Thoracic aorta (tissue), 2 donors: Measurements from ENCODE around the gene JAKMIP1. TPM values are rescaled to one million over a fixed set of nuclear protein-coding genes. Genes with fewer than 3 reads are reported as not detected.

Experiments used
- ATAC-seq: fragments of 150-250 bp; one replicate; pipeline ENCODE4 v1.8.0; 2017; ENCODE audit warnings: low read depth; ENCODE audit not compliant: insufficient number of reproducible peaks, low FRiP score
- DNase-seq: peaks from one replicate; pipeline ENCODE4 v3.0.0-alpha.2; 2020; ENCODE audit warnings: low spot score
- H3K27ac ChIP-seq, 2 donors: fragments of 200-600 bp; sonication (generic); 1 replicate in 1 of 2; 2 replicates in 1 of 2; pipeline ENCODE4 v1.5.1; 2016; ENCODE audit warnings: mild to moderate bottlenecking in 2 of 2, moderate library complexity in 2 of 2
- H3K27me3 ChIP-seq: fragments of 200-600 bp; sonication (generic); replicated peaks from 2 replicates; pipeline ENCODE4 v1.6.0; 2016; ENCODE audit warnings: mild to moderate bottlenecking; ENCODE audit not compliant: insufficient read depth
- H3K36me3 ChIP-seq: fragments of 200-600 bp; sonication (generic); one replicate; pipeline ENCODE4 v1.5.1; 2016
- H3K4me1 ChIP-seq, 2 donors: fragments of 200-600 bp; sonication (generic); 1 replicate in 1 of 2; 2 replicates in 1 of 2; pipeline versions ENCODE4 v1.5.1 to v1.6.0; 2016; ENCODE audit warnings: low read depth in 2 of 2, mild to moderate bottlenecking in 1 of 2; ENCODE audit not compliant: control insufficient read depth in 1 of 2
- H3K4me3 ChIP-seq: fragments of 200-600 bp; sonication (generic); 2 replicates; pipeline ENCODE4 v1.5.1; 2016; ENCODE audit warnings: mild to moderate bottlenecking
- H3K9me3 ChIP-seq: fragments of 200-600 bp; sonication (generic); 2 replicates; pipeline ENCODE4 v1.5.1; 2016
- CTCF ChIP-seq: fragments of 200-600 bp; sonication (generic); IDR thresholded peaks from one replicate; pipeline ENCODE4 v1.5.1; 2019; ENCODE audit warnings: antibody characterized with exemption
- total RNA-seq, 2 donors: library from RNA; depleted of rRNA; stranded (reverse); fragments of >200 nt; gene quantifications; one replicate each; pipeline versions ENCODE4 v1.1.0 to v1.2.3, GENCODE V29; 2016

Gene JAKMIP1
- total RNA-seq, 2 donors from 2014 or later, result 0.28 to 0.81 TPM

GRCh38 chr4:6114181-6114580 lies 86.2 kb downstream of the JAKMIP1 start:
- Histone ChIP-seq H3K27me3 (no peaks in the 10 kb centered on the region), H3K36me3 (no peaks in the 10 kb centered on the region), H3K4me3 (no peak overlapping the region), H3K9me3 (no peaks in the 10 kb centered on the region), H3K4me1 (no peaks in the 10 kb centered on the region), H3K27ac (no peak overlapping the region)
- ATAC-seq (no peak), DNase-seq (no peak)
- no peak for TF ChIP-seq CTCF

GRCh38 chr4:6113641-6114040 lies 86.7 kb downstream of the JAKMIP1 start:
- Histone ChIP-seq H3K4me1 (no peaks in the 10 kb centered on the region), H3K27ac (no peak overlapping the region), H3K4me3 (no peak overlapping the region), H3K27me3 (no peaks in the 10 kb centered on the region), H3K36me3 (no peaks in the 10 kb centered on the region), H3K9me3 (no peaks in the 10 kb centered on the region)
- DNase-seq (no peak), ATAC-seq (no peak)
- TF ChIP-seq CTCF, result no peak

DNA sequence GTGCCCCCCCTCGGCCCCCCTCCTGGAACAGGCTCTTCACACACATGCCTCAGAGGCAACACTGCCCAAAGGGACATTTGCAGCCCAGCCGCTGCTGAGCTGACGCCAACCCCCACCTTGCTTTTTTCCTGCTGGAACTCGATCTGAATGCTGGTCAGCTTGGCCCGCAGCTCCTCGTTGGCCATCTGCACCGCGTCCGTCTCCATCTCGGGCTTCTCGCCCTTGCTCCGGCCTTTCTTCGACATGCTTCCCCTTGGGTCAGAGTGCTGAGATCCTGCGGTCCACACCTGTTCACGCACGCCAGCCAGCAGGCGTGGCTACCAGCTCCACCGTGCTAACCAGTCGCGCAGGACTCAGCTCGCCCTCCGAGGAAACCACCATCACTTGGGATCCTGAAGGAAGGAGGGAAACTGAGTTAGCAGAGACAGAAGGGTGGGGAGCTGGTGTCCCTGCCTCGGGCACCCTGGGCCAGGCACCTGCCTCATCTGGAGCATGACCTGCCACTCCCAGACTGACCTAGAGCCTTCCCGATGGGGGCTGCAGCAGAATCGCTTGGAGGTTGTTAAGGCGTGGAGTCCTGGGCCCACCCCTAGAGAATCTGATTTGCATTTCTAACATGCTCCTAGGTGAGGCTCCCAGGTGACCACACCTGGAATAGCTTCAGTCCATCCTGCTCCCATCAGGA lies 87.6 kb downstream of the JAKMIP1 start:
- Histone ChIP-seq H3K9me3 (no peaks in the 10 kb centered on the region), H3K27me3 (no peaks in the 10 kb centered on the region), H3K4me1 (no peaks in the 10 kb centered on the region), H3K4me3 (no peak overlapping the region), H3K36me3 (no peaks in the 10 kb centered on the region), H3K27ac (no peak overlapping the region)
- no peak for ATAC-seq
- TF ChIP-seq CTCF, result no peak
- no peak for DNase-seq

- no peaks in the 10 kb centered on the region for H3K36me3 ChIP-seq
- no peak overlapping the region for H3K27ac ChIP-seq
- H3K4me1 ChIP-seq, result no peaks in the 10 kb centered on the region
- H3K4me3 ChIP-seq, result no peak overlapping the region
- H3K27me3 ChIP-seq, result no peaks in the 10 kb centered on the region
- DNase-seq, result no peak
- ATAC-seq, result no peak
- H3K9me3 ChIP-seq, result no peaks in the 10 kb centered on the region
- TF ChIP-seq CTCF, result no peak
Observed at GRCh38 chr4:6111354-6111960, 88.9 kb downstream of the JAKMIP1 start.

GRCh38 chr4:6110681-6111353 lies 89.5 kb downstream of the JAKMIP1 start:
- no peak for DNase-seq
- no peaks in the 10 kb centered on the region for H3K27me3 ChIP-seq
- no peak for ATAC-seq

More at GRCh38 chr4:6110681-6111353, 89.5 kb downstream of the JAKMIP1 start:
- Histone ChIP-seq H3K27ac (no peak overlapping the region), H3K36me3 (no peaks in the 10 kb centered on the region), H3K4me1 (no peaks in the 10 kb centered on the region), H3K4me3 (no peak overlapping the region), H3K9me3 (no peaks in the 10 kb centered on the region)
- TF ChIP-seq CTCF, result no peak
